ENCODE results near the gene DHX16.
"Not testable (repeated sequence)": the region's sequence is repeated elsewhere in the genome, so short reads cannot be mapped to it uniquely, and the experiment has no call there.

The DHX16 gene

GRCh38 chr6:30672445-30673253 lies at the start of gene DHX16:
DHX16 (minus strand) TSS chr6:30673006; CDS start chr6:30672841, 165 bp downstream.
- DNase-seq, result peak; percentile 97

- DNase-seq, result not testable (repeated sequence)
Observed at GRCh38 chr6:30722025-30722279, 49.1 kb upstream of the DHX16 start.

GRCh38 chr6:30721198-30722024 lies 48.6 kb upstream of the DHX16 start:
- DNase-seq, result peak; percentile 85

GRCh38 chr6:30720738-30721197 lies 48.0 kb upstream of the DHX16 start:
- DNase-seq, result peak; percentile 59

GRCh38 chr6:30719791-30720737 lies 47.3 kb upstream of the DHX16 start, which contains the start of gene TUBB:
TUBB (plus strand) TSS chr6:30720352; CDS start chr6:30720507, 155 bp downstream.
- peak; percentile 98 for DNase-seq

- DNase-seq, result peak; percentile 64
Observed at GRCh38 chr6:30719356-30719755, 46.5 kb upstream of the DHX16 start.

- DNase-seq, result not testable (repeated sequence)
Observed at GRCh38 chr6:30717845-30718720, 45.3 kb upstream of the DHX16 start.

- peak; percentile 100 for DNase-seq
Observed at GRCh38 chr6:30717129-30717844, 44.5 kb upstream of the DHX16 start, which contains the start of gene MDC1. MDC1 (minus strand) TSS chr6:30717281; CDS start chr6:30715175, 2,106 bp downstream.

- DNase-seq, result no peak
Observed at GRCh38 chr6:30716879-30717128, 44.0 kb upstream of the DHX16 start.

- no peak for DNase-seq
Observed at GRCh38 chr6:30714263-30714662, 41.5 kb upstream of the DHX16 start.

GRCh38 chr6:30712441-30712945 lies 39.7 kb upstream of the DHX16 start:
- no peak for DNase-seq

GRCh38 chr6:30711758-30712380 lies 39.1 kb upstream of the DHX16 start:
- DNase-seq, result no peak

- DNase-seq, result no peak
Observed at GRCh38 chr6:30709101-30709868, 36.5 kb upstream of the DHX16 start.

- peak; percentile 86 for DNase-seq
Observed at GRCh38 chr6:30707281-30707850, 34.6 kb upstream of the DHX16 start.

GRCh38 chr6:30705620-30706019 lies 32.8 kb upstream of the DHX16 start:
- DNase-seq, result no peak

GRCh38 chr6:30703821-30704220 lies 31.0 kb upstream of the DHX16 start:
- no peak for DNase-seq

GRCh38 chr6:30703011-30703410 lies 30.2 kb upstream of the DHX16 start:
- DNase-seq, result no peak

- no peak for DNase-seq
Observed at GRCh38 chr6:30700340-30700739, 27.5 kb upstream of the DHX16 start.

GRCh38 chr6:30696432-30696831 lies 23.6 kb upstream of the DHX16 start:
- no peak for DNase-seq

Data from NCI-H1105 treated with DMSO at 0.1 percent for 48 hours (cell line).